SU-DHL-6 (cell line): ENCODE measurements around the gene JPH4.
"Not testable (repeated sequence)": the region's sequence is repeated elsewhere in the genome, so short reads cannot be mapped to it uniquely, and the experiment has no call there.

ENCODE experiments used
- H2AFZ ChIP-seq: fragments of 200-600 bp; sonication (generic); 2 replicates; pipeline ENCODE4 v1.6.1; 2014; ENCODE audit warnings: low read depth, mild to moderate bottlenecking, moderate library complexity, mixed read lengths, antibody characterized with exemption, low read length; ENCODE audit not compliant: severe bottlenecking
- H3F3A ChIP-seq: fragments of 200-600 bp; shearing (Covaris generic); 2 replicates; pipeline ENCODE4 v1.6.0; 2016; ENCODE audit warnings: antibody characterized with exemption, mild to moderate bottlenecking; ENCODE audit not compliant: insufficient read depth
- H3K27ac ChIP-seq: fragments of 200-600 bp; sonication (generic); 2 replicates; pipeline ENCODE4 v1.5.1; 2016; ENCODE audit warnings: low read depth, mild to moderate bottlenecking, low read length, moderate library complexity, mixed read lengths
- H3K27me3 ChIP-seq: fragments of 200-600 bp; sonication (generic), shearing (Covaris generic); 2 replicates; pipeline ENCODE4 v1.6.0; 2014; ENCODE audit warnings: mild to moderate bottlenecking, low read length
- H3K36me3 ChIP-seq: fragments of 200-600 bp; sonication (generic); 2 replicates; pipeline ENCODE4 v1.6.1; 2014; ENCODE audit warnings: mild to moderate bottlenecking, low read length, mixed read lengths
- H3K4me2 ChIP-seq: fragments of 300-600, 200-600 bp; shearing (Covaris generic), sonication (generic); 2 replicates; pipeline ENCODE4 v1.6.0; 2014; ENCODE audit warnings: low read length, low read depth, mild to moderate bottlenecking; ENCODE audit not compliant: poor library complexity, severe bottlenecking
- H3K4me3 ChIP-seq: fragments of 200-600 bp; sonication (generic); 2 replicates; pipeline ENCODE4 v1.5.1; 2014; ENCODE audit warnings: antibody characterized with exemption, low read length, mild to moderate bottlenecking, mixed read lengths; ENCODE audit not compliant: insufficient read depth, poor library complexity, severe bottlenecking
- H3K79me2 ChIP-seq: fragments of 200-600 bp; sonication (generic); 2 replicates; pipeline ENCODE4 v1.6.1; 2014; ENCODE audit warnings: mild to moderate bottlenecking, low read length, moderate library complexity; ENCODE audit not compliant: insufficient read depth
- H3K9ac ChIP-seq: fragments of 200-600 bp; sonication (generic); 2 replicates; pipeline ENCODE4 v1.7.0; 2014; ENCODE audit warnings: mild to moderate bottlenecking, low read length
- H3K9me2 ChIP-seq: fragments of 200-600 bp; sonication (generic); replicated peaks from 2 replicates; pipeline ENCODE4 v1.6.1; 2014; ENCODE audit warnings: low read length; ENCODE audit not compliant: insufficient read depth
- H3K9me3 ChIP-seq: fragments of 200-600 bp; sonication (generic); 2 replicates; pipeline ENCODE4 v1.6.1; 2014; ENCODE audit warnings: low read length, mixed read lengths; ENCODE audit not compliant: insufficient read depth
- H4K20me1 ChIP-seq: fragments of 200-600 bp; sonication (generic); 2 replicates; pipeline ENCODE4 v1.6.1; 2014; ENCODE audit warnings: low read depth, mild to moderate bottlenecking, antibody characterized with exemption, low read length, moderate library complexity, mixed read lengths
- EZH2phosphoT487 ChIP-seq: fragments of 200-600 bp; sonication (generic), shearing (Covaris generic); conservative IDR thresholded peaks from 2 replicates; pipeline ENCODE4 v1.6.1; 2018; ENCODE audit warnings: mild to moderate bottlenecking, antibody characterized with exemption, low read length, moderate library complexity, mixed read lengths
- TF ChIP-seq, protein P1 (sequence below): fragments of 200-600 bp; sonication (generic); IDR thresholded peaks from one replicate; pipeline ENCODE4 v1.5.1; 2017; ENCODE audit warnings: antibody characterized with exemption, mild to moderate bottlenecking, low read length, moderate library complexity; ENCODE audit not compliant: insufficient read depth, poor library complexity, severe bottlenecking

JPH4 gene

DNA sequence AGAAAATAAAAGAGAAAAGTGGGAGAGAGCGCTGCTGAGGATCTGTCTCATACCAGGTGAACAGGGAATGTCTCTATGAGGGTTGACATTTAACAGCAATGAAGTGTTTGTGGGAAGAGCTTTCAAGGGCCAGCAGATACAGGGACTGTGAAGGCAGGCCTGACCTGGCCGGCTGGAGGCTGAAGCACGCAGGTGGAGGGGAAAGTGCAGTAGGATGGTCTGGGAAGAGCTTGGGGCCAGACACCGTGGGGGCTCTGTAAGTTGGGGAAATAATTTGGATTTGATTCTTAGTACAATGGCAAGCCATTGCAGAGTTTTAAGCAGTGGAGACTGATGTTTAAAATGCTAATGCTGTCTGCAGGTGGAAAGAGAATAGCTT is 33.8 kb upstream of the JPH4 start:
- Histone ChIP-seq H3K36me3 (no peaks in the 10 kb centered on the region), H3K27me3 (no peaks in the 10 kb centered on the region), H3K79me2 (no peaks in the 10 kb centered on the region), H3K27ac (no peak overlapping the region), H3K9ac (no peak overlapping the region), H3K4me3 (no peak overlapping the region), H3F3A (no peaks in the 10 kb centered on the region), H3K4me2 (no peak overlapping the region), H4K20me1 (no peaks in the 10 kb centered on the region), H3K9me3 (no peaks in the 10 kb centered on the region), H2AFZ (no peak overlapping the region), H3K9me2 (no peaks in the 10 kb centered on the region)
- no peak for TF ChIP-seq EZH2phosphoT487
- TF ChIP-seq, protein P1, sequence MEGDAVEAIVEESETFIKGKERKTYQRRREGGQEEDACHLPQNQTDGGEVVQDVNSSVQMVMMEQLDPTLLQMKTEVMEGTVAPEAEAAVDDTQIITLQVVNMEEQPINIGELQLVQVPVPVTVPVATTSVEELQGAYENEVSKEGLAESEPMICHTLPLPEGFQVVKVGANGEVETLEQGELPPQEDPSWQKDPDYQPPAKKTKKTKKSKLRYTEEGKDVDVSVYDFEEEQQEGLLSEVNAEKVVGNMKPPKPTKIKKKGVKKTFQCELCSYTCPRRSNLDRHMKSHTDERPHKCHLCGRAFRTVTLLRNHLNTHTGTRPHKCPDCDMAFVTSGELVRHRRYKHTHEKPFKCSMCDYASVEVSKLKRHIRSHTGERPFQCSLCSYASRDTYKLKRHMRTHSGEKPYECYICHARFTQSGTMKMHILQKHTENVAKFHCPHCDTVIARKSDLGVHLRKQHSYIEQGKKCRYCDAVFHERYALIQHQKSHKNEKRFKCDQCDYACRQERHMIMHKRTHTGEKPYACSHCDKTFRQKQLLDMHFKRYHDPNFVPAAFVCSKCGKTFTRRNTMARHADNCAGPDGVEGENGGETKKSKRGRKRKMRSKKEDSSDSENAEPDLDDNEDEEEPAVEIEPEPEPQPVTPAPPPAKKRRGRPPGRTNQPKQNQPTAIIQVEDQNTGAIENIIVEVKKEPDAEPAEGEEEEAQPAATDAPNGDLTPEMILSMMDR: no peak

GRCh38 chr14:23610815-23611289 is 32.3 kb upstream of the JPH4 start:
- H3K27me3 ChIP-seq: no peaks in the 10 kb centered on the region
- no peaks in the 10 kb centered on the region for H3K79me2 ChIP-seq
- no peaks in the 10 kb centered on the region for H4K20me1 ChIP-seq
- TF ChIP-seq, protein P1: no peak
- TF ChIP-seq EZH2phosphoT487: no peak
- no peaks in the 10 kb centered on the region for H3F3A ChIP-seq
- no peaks in the 10 kb centered on the region for H3K36me3 ChIP-seq
- H3K9ac ChIP-seq: no peak overlapping the region
- no peaks in the 10 kb centered on the region for H3K9me2 ChIP-seq
- no peak overlapping the region for H3K4me3 ChIP-seq
- no peak overlapping the region for H3K4me2 ChIP-seq
- no peak overlapping the region for H3K27ac ChIP-seq
- H3K9me3 ChIP-seq: no peaks in the 10 kb centered on the region
- no peak overlapping the region for H2AFZ ChIP-seq

DNA sequence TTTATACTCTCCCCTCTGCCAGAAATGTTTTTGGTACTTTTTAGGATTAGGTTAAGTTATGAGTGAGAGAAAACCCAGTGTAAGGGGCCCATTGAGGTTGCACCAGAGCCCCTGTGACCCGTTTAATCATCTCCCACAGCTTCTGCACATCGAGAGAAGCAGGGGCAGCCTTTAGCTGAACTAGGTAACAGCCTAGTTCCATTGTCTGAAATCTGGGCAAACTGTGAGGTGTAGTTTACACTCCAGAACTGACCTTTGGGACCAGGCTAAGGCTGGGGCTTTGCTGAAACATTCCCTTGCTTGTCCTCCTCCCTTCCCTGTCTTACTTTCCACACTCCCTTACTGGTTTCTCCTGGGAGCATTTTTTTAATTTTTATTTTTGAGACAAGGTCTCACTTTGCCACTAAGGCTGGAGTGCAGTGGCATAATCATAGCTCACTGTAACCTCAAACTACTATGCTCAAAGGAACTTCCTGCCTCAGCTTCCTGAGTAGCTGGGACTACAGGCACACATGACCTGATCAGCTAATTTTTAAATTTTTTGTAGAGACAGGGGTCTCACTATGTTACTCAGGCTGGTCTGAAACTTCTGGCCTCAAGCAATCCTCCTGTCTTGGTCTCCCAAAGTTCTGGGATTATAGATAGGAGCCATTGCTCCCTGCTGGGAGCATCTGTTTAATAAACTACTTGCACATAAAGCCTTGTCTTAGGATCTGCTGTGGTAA is 31.7 kb upstream of the JPH4 start:
- no peak overlapping the region for H3K9ac ChIP-seq
- no peaks in the 10 kb centered on the region for H3K27me3 ChIP-seq
- TF ChIP-seq EZH2phosphoT487: no peak
- TF ChIP-seq, protein P1: no peak
- no peaks in the 10 kb centered on the region for H3K9me3 ChIP-seq
- no peaks in the 10 kb centered on the region for H4K20me1 ChIP-seq
- no peak overlapping the region for H3K4me2 ChIP-seq
- H2AFZ ChIP-seq: no peak overlapping the region
- H3K27ac ChIP-seq: no peak overlapping the region
- H3K36me3 ChIP-seq: no peaks in the 10 kb centered on the region
- no peaks in the 10 kb centered on the region for H3K79me2 ChIP-seq
- no peak overlapping the region for H3K4me3 ChIP-seq
- H3F3A ChIP-seq: no peaks in the 10 kb centered on the region
- no peaks in the 10 kb centered on the region for H3K9me2 ChIP-seq

GRCh38 chr14:23609411-23610089 is 31.0 kb upstream of the JPH4 start:
- not testable (repeated sequence) for H3F3A ChIP-seq, H3K79me2 ChIP-seq, H2AFZ ChIP-seq, H3K4me2 ChIP-seq, H3K9me2 ChIP-seq, H3K27me3 ChIP-seq, H3K27ac ChIP-seq, H3K9me3 ChIP-seq, H3K4me3 ChIP-seq, H3K36me3 ChIP-seq, H4K20me1 ChIP-seq, H3K9ac ChIP-seq
